LoVo (cell line): ENCODE data around the gene UGT2A1.

Experiments
- DNase-seq: peaks from one replicate; pipeline ENCODE4 v3.0.0-alpha.2; 2016; ENCODE audit warnings: low spot score

UGT2A1 gene

GRCh38 chr4:69589884-69590283 lies 63.2 kb downstream of the UGT2A1 start:
- DNase-seq, result no peak

- DNase-seq, result no peak
Measured at GRCh38 chr4:69584135-69584534, 68.9 kb downstream of the UGT2A1 start.

- no peak for DNase-seq
Measured at GRCh38 chr4:69583543-69583942, 69.5 kb downstream of the UGT2A1 start.

- no peak for DNase-seq
Measured at GRCh38 chr4:69577245-69577644, 75.8 kb downstream of the UGT2A1 start.

GRCh38 chr4:69576251-69576877 lies 76.7 kb downstream of the UGT2A1 start:
- no peak for DNase-seq

- DNase-seq, result no peak
Measured at GRCh38 chr4:69568787-69569186, 84.3 kb downstream of the UGT2A1 start.

- DNase-seq, result no peak
Measured at GRCh38 chr4:69563424-69563823, 89.6 kb downstream of the UGT2A1 start.

- no peak for DNase-seq
Measured at GRCh38 chr4:69549651-69550050, 103.4 kb downstream of the UGT2A1 start.

- no peak for DNase-seq
Measured at GRCh38 chr4:69546134-69546765, 106.8 kb downstream of the UGT2A1 start.
